Small intestine (tissue), 7 donors: Measurements from ENCODE around the gene FLNC. TPM values are rescaled to one million over a fixed set of nuclear protein-coding genes. Genes with fewer than 3 reads are reported as not detected.

Source experiments
- DNase-seq, 2 donors: peaks; one replicate each; pipeline versions ENCODE4 v3.0.0 to v3.0.0-alpha.2; 2013
- FAIRE-seq: peaks from 2 replicates; lab custom pipeline; 2012; peaks lifted over from hg19 to GRCh38; lab: Jason Lieb, UNC
- H3K27ac ChIP-seq, 3 donors: one replicate each; pipeline ENCODE4 v1.5.1; 2013; ENCODE audit warnings: low read length in 2 of 3, mild to moderate bottlenecking in 2 of 3, control low read depth in 1 of 3, inconsistent platforms in 1 of 3, low read depth in 1 of 3, moderate library complexity in 1 of 3
- H3K27me3 ChIP-seq, 3 donors: one replicate each; pipeline ENCODE4 v1.6.1; 2013; ENCODE audit warnings: low read length in 3 of 3, inconsistent platforms in 1 of 3; ENCODE audit not compliant: control insufficient read depth in 3 of 3, insufficient read depth in 3 of 3
- H3K36me3 ChIP-seq, 3 donors: one replicate each; pipeline ENCODE4 v1.6.1; 2013; ENCODE audit warnings: low read length in 3 of 3, inconsistent platforms in 1 of 3, low read depth in 1 of 3, mild to moderate bottlenecking in 1 of 3, moderate library complexity in 1 of 3; ENCODE audit not compliant: control insufficient read depth in 3 of 3, insufficient read depth in 2 of 3
- H3K4me1 ChIP-seq, 3 donors: one replicate each; pipeline ENCODE4 v1.6.1; 2013; ENCODE audit warnings: low read length in 2 of 3, inconsistent platforms in 1 of 3, low read depth in 1 of 3, mild to moderate bottlenecking in 1 of 3, moderate library complexity in 1 of 3; ENCODE audit not compliant: control insufficient read depth in 3 of 3, insufficient read depth in 2 of 3
- H3K4me3 ChIP-seq, 3 donors: one replicate each; pipeline ENCODE4 v1.5.1; 2013; ENCODE audit warnings: low read length in 3 of 3, control low read depth in 1 of 3, inconsistent platforms in 1 of 3, low read depth in 1 of 3, mild to moderate bottlenecking in 1 of 3, moderate library complexity in 1 of 3
- H3K9me3 ChIP-seq, 2 donors: one replicate each; pipeline ENCODE4 v1.6.1; 2013; ENCODE audit warnings: low read depth in 1 of 2, low read length in 1 of 2; ENCODE audit not compliant: control insufficient read depth in 2 of 2, insufficient read depth in 1 of 2
- WGBS, 3 donors: extraction: QIAGEN DNeasy Blood & Tissue Kit; methylation state at CpG; one replicate each; pipeline ENCODE4 v1.1.7; 2013; 5-methylcytosine and 5-hydroxymethylcytosine counted together
- polyA plus RNA-seq, 4 donors: library from polyadenylated mRNA; stranded (reverse) in 3 of 4; unstranded in 1 of 4; fragments of 200-250 nt in 3 of 4; fragments of 120-200 nt in 1 of 4; gene quantifications; one replicate each; pipeline versions ENCODE4 v1.2.1 to v1.2.3, GENCODE V29; 2013
- donor health status: healthy with polysubstance abuse.
- donor health status: control.
- donor health status: control.
- donor health status: Bipolar disorder and iron deficiency.
- donor health status: healthy.

FLNC gene
- polyA plus RNA-seq, 4 donors: 8.1 to 31.9 (median 11.5) TPM

GRCh38 chr7:128831178-128831993 lies 1.2 kb downstream of the FLNC start:
- Histone ChIP-seq H3K4me3 (peak overlapping the region in 1 of 3 donors; percentile 71), H3K9me3 (no peaks in the 10 kb centered on the region), H3K36me3 (peaks cover 0 to 15% (median 0%) of the 10 kb centered on the region in 3 donors), H3K4me1 (peaks cover 0 to 65% (median 0%) of the 10 kb centered on the region in 3 donors), H3K27ac (peak overlapping the region in 2 of 3 donors; percentile 27 to 71), H3K27me3 (peaks cover 0 to 40% (median 9%) of the 10 kb centered on the region in 3 donors)
- WGBS, 3 donors: 9% methylated on average over 22 to 33 of the region's 33 CpGs
- FAIRE-seq: no peak
- peak in 1 of 2 donors; percentile 56 for DNase-seq

- Histone ChIP-seq H3K9me3 (no peaks in the 10 kb centered on the region), H3K27ac (peak overlapping the region in 2 of 3 donors; percentile 55 to 80), H3K36me3 (peaks cover 0 to 24% (median 0%) of the 10 kb centered on the region in 3 donors), H3K4me1 (peaks cover 0 to 56% (median 0%) of the 10 kb centered on the region in 3 donors), H3K4me3 (peak overlapping the region in 1 of 3 donors; percentile 71), H3K27me3 (peaks cover 0 to 40% (median 9%) of the 10 kb centered on the region in 3 donors)
- FAIRE-seq (no peak), DNase-seq (peak in 1 of 2 donors; percentile 37)
- 14 to 23% (median 19%) methylated on average over 19 to 22 of the region's 22 CpGs for whole genome bisulfite sequencing, 3 donors
These were observed 2.0 kb downstream of the FLNC start for GRCh38 chr7:128831994-128832879.

GRCh38 chr7:128832880-128833147 lies 2.6 kb downstream of the FLNC start:
- 22 to 48% (median 30%) methylated on average over 2 of the region's 2 CpGs for WGBS, 3 donors
- no peak for FAIRE-seq
- peaks cover 0 to 40% (median 9%) of the 10 kb centered on the region in 3 donors for H3K27me3 ChIP-seq
- H3K27ac ChIP-seq: peak overlapping the region in 2 of 3 donors; percentile 51 to 80
- peak overlapping the region in 1 of 3 donors; percentile 71 for H3K4me3 ChIP-seq
- peaks cover 0 to 29% (median 0%) of the 10 kb centered on the region in 3 donors for H3K36me3 ChIP-seq
- no peaks in the 10 kb centered on the region for H3K9me3 ChIP-seq
- H3K4me1 ChIP-seq: peaks cover 0 to 50% (median 0%) of the 10 kb centered on the region in 3 donors
- no peak for DNase-seq

- no peaks in the 10 kb centered on the region for H3K9me3 ChIP-seq
- peaks cover 0 to 46% (median 0%) of the 10 kb centered on the region in 3 donors for H3K4me1 ChIP-seq
- H3K27ac ChIP-seq: peak overlapping the region in 2 of 3 donors; percentile 51 to 80
- WGBS, 3 donors: 14 to 38% (median 20%) methylated on average over 13 of the region's 13 CpGs
- DNase-seq (peak in 1 of 2 donors; percentile 55), FAIRE-seq (no peak)
- peaks cover 0 to 40% (median 9%) of the 10 kb centered on the region in 3 donors for H3K27me3 ChIP-seq
- H3K36me3 ChIP-seq: peaks cover 0 to 35% (median 0%) of the 10 kb centered on the region in 3 donors
- H3K4me3 ChIP-seq: peak overlapping the region in 1 of 3 donors; percentile 71
These were observed 3.1 kb downstream of the FLNC start for GRCh38 chr7:128833148-128833945.

- FAIRE-seq (no peak), DNase-seq (no peak)
- peak overlapping the region in 1 of 3 donors; percentile 80 for H3K27ac ChIP-seq
- peaks cover 0 to 42% (median 0%) of the 10 kb centered on the region in 3 donors for H3K4me1 ChIP-seq
- H3K4me3 ChIP-seq: no peak overlapping the region
- no peaks in the 10 kb centered on the region for H3K9me3 ChIP-seq
- 38 to 46% (median 43%) methylated on average over 3 to 4 of the region's 4 CpGs for WGBS, 3 donors
- H3K36me3 ChIP-seq: peaks cover 0 to 41% (median 0%) of the 10 kb centered on the region in 3 donors
- H3K27me3 ChIP-seq: peaks cover 0 to 40% (median 9%) of the 10 kb centered on the region in 3 donors
These were observed 3.7 kb downstream of the FLNC start for GRCh38 chr7:128833946-128834325.

GRCh38 chr7:128835231-128835751 lies 5.1 kb downstream of the FLNC start:
- Histone ChIP-seq H3K36me3 (peaks cover 0 to 54% (median 0%) of the 10 kb centered on the region in 3 donors), H3K4me1 (peaks cover 0 to 33% (median 0%) of the 10 kb centered on the region in 3 donors), H3K4me3 (no peak overlapping the region), H3K9me3 (no peaks in the 10 kb centered on the region), H3K27ac (no peak overlapping the region), H3K27me3 (peaks cover 0 to 32% (median 7%) of the 10 kb centered on the region in 3 donors)
- FAIRE-seq: no peak
- WGBS, 3 donors: 79 to 86% (median 86%) methylated on average over 16 of the region's 16 CpGs
- no peak for DNase-seq

- no peak for DNase-seq
- no peak overlapping the region for H3K27ac ChIP-seq
- FAIRE-seq: no peak
- H3K36me3 ChIP-seq: peaks cover 0 to 61% (median 0%) of the 10 kb centered on the region in 3 donors
- H3K27me3 ChIP-seq: peaks cover 0 to 25% (median 7%) of the 10 kb centered on the region in 3 donors
- H3K4me1 ChIP-seq: peaks cover 0 to 28% (median 0%) of the 10 kb centered on the region in 3 donors
- no peaks in the 10 kb centered on the region for H3K9me3 ChIP-seq
- no peak overlapping the region for H3K4me3 ChIP-seq
- 74 to 81% (median 78%) methylated on average over 13 to 14 of the region's 14 CpGs for WGBS, 3 donors
These were observed 5.8 kb downstream of the FLNC start for GRCh38 chr7:128835790-128836641.
